ENCODE measurements around the gene ZNF496.
"Not testable (repeated sequence)": the region's sequence is repeated elsewhere in the genome, so short reads cannot be mapped to it uniquely, and the experiment has no call there.

Gene ZNF496

DNA sequence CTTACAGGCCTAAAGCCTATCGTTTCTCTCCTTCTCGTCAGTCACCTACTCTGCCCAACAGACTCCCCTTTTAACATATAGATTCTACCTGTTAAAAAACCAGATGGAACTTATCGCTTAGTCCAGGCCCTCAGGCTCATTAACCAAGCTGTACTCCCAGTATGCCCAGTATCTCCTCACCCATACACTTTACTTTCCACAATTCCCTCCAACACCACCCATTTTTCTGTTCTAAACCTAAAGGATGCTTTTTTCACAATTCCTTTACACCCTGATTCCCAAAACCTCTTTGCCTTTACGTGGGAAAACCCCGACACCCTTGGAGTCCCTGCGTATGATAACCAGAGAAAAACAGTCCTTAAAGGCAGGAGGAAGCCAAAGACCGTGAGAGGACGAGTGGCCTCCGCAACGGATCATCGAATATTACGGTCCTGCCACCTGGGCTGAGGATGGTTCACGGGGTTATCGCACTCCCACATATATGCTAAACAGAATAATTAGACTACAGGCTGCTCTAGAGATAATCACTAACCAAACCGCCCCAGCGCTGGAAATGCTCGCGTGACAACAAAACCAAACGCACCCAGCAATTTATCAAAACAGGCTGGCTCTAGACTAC lies 42.3 kb downstream of the ZNF496 start:
- not testable (repeated sequence) for H3K27me3 ChIP-seq (ENCODE audit: insufficient read depth, low read length, poor library complexity); H3K36me3 ChIP-seq (ENCODE audit: control insufficient read depth, insufficient read depth, low read length); H3K56ac ChIP-seq (ENCODE audit: low read length); H4K8ac ChIP-seq (ENCODE audit: low read depth, low read length); H3K4me3 ChIP-seq (ENCODE audit: low read length); H4K5ac ChIP-seq (ENCODE audit: low read length); DNase-seq; H3K23ac ChIP-seq (ENCODE audit: low read length); H2BK5ac ChIP-seq (ENCODE audit: low read length); H3K79me2 ChIP-seq (ENCODE audit: control insufficient read depth, insufficient read depth, low read length); H3K27ac ChIP-seq (ENCODE audit: low read depth, low read length); H3K4me2 ChIP-seq (ENCODE audit: low read length); H3K4ac ChIP-seq (ENCODE audit: low read depth, low read length); H2AK5ac ChIP-seq (ENCODE audit: low read length); H2BK120ac ChIP-seq (ENCODE audit: low read depth, low read length); H2BK15ac ChIP-seq (replicated peaks; ENCODE audit: low read depth); H3K79me1 ChIP-seq (ENCODE audit: low read length); H3K18ac ChIP-seq (ENCODE audit: low read length); H3K9ac ChIP-seq (ENCODE audit: low read length)
- WGBS (ENCODE audit: extremely low coverage, insufficient coverage, low lambda C conversion rate): no CpG with 5 or more reads among the region's 19 CpGs
- H3K4me1 ChIP-seq (ENCODE audit: control insufficient read depth, low read depth, low read length): peaks cover 17% of the 10 kb centered on the region

DNA sequence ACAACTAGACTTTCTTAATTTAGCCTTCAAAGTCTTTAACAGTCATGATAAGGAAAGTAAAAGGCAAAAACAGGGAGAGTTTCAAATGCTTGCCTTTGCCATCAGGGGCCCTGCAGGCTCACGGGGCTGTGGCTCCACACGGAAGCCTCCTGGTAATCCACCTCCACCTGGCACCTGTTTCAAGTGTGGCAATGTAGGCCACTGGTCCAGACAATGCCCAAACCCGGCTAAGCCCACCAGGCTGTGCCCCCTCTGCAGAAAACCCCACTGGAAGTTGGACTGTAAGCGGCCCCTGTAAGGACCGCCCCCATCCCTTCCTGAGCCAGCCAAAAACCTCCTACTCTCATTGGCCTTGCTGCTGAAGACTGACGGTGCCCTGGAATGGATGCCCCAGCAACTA lies 43.3 kb downstream of the ZNF496 start:
- no peak for DNase-seq
- no peak overlapping the region for H3K56ac ChIP-seq (ENCODE audit: low read length)
- H4K8ac ChIP-seq (ENCODE audit: low read depth, low read length): no peak overlapping the region
- WGBS (ENCODE audit: extremely low coverage, insufficient coverage, low lambda C conversion rate): no CpG with 5 or more reads among the region's 6 CpGs
- H3K4me3 ChIP-seq (ENCODE audit: low read length): no peak overlapping the region
- H3K4me2 ChIP-seq (ENCODE audit: low read length): no peak overlapping the region
- H3K27ac ChIP-seq (ENCODE audit: low read depth, low read length): no peak overlapping the region
- H4K5ac ChIP-seq (ENCODE audit: low read length): no peak overlapping the region
- no peaks in the 10 kb centered on the region for H3K36me3 ChIP-seq (ENCODE audit: control insufficient read depth, insufficient read depth, low read length)
- H3K27me3 ChIP-seq (ENCODE audit: insufficient read depth, low read length, poor library complexity): no peaks in the 10 kb centered on the region
- H3K9ac ChIP-seq (ENCODE audit: low read length): no peak overlapping the region
- no peak overlapping the region for H2BK15ac ChIP-seq (replicated peaks; ENCODE audit: low read depth)
- H3K79me2 ChIP-seq (ENCODE audit: control insufficient read depth, insufficient read depth, low read length): no peaks in the 10 kb centered on the region
- H2BK5ac ChIP-seq (ENCODE audit: low read length): no peak overlapping the region
- no peak overlapping the region for H2AK5ac ChIP-seq (ENCODE audit: low read length)
- H3K79me1 ChIP-seq (ENCODE audit: low read length): no peaks in the 10 kb centered on the region
- H3K23ac ChIP-seq (ENCODE audit: low read length): no peak overlapping the region
- H3K18ac ChIP-seq (ENCODE audit: low read length): no peak overlapping the region
- H3K4ac ChIP-seq (ENCODE audit: low read depth, low read length): no peak overlapping the region
- H3K4me1 ChIP-seq (ENCODE audit: control insufficient read depth, low read depth, low read length): peaks cover 9% of the 10 kb centered on the region
- H2BK120ac ChIP-seq (ENCODE audit: low read depth, low read length): no peak overlapping the region

DNA sequence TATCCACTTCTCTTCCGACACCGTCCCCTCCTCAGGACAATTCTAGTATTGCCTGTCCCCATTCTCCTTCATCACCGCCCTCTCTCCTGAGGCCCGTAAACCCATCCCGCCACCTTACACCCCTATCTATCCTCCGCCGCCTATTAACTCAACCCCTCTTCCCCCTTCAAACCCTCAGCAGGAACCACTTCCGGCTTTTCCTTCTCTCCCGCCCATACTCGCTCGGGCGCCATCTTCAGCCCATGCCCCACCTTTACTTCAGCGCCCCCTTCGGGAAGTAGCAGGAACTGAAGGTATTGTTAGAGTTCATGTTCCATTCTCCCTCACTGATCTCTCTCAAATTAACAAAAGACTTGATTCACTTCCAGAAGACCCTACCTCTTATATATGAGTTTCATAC lies 44.2 kb downstream of the ZNF496 start:
- no peak for DNase-seq
- Histone ChIP-seq H3K4me3 (ENCODE audit: low read length) (no peak overlapping the region), H3K56ac (ENCODE audit: low read length) (no peak overlapping the region), H2BK120ac (ENCODE audit: low read depth, low read length) (no peak overlapping the region), H3K79me1 (ENCODE audit: low read length) (no peaks in the 10 kb centered on the region), H4K8ac (ENCODE audit: low read depth, low read length) (no peak overlapping the region), H3K4me1 (ENCODE audit: control insufficient read depth, low read depth, low read length) (peaks cover 8% of the 10 kb centered on the region), H3K23ac (ENCODE audit: low read length) (no peak overlapping the region), H4K5ac (ENCODE audit: low read length) (no peak overlapping the region), H3K27me3 (ENCODE audit: insufficient read depth, low read length, poor library complexity) (no peaks in the 10 kb centered on the region), H3K9ac (ENCODE audit: low read length) (no peak overlapping the region), H3K18ac (ENCODE audit: low read length) (no peak overlapping the region), H2BK15ac (replicated peaks; ENCODE audit: low read depth) (no peak overlapping the region), H3K4ac (ENCODE audit: low read depth, low read length) (no peak overlapping the region), H2BK5ac (ENCODE audit: low read length) (no peak overlapping the region), H3K79me2 (ENCODE audit: control insufficient read depth, insufficient read depth, low read length) (no peaks in the 10 kb centered on the region), H3K27ac (ENCODE audit: low read depth, low read length) (no peak overlapping the region), H2AK5ac (ENCODE audit: low read length) (no peak overlapping the region), H3K4me2 (ENCODE audit: low read length) (no peak overlapping the region), H3K36me3 (ENCODE audit: control insufficient read depth, insufficient read depth, low read length) (no peaks in the 10 kb centered on the region)
- WGBS (ENCODE audit: extremely low coverage, insufficient coverage, low lambda C conversion rate): no CpG with 5 or more reads among the region's 14 CpGs

DNA sequence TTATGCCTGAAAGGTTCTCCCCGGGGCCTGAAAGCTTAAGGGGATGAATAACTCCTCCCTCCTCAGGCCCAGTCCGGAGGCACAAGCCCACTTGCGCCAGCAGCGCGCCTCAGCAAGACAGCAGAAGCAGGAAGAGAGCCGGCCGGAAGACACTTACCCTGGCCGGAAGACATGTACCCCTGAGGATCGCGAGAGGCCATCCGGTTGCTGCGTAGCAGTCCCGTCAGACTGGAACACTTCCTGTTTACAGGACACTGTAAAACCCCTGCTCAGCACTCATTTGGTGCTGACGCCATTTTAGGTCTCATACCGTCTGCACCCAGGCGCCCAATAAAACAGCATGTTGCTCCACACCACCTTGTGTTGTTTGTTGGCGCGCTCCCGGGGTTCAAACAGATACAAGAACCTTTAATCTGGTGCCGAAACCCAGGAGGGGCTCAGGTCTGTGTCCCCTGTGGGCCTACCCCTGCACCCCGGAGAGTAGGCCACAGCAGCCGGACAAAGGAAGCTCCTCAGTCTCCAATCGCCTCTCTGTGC lies 45.5 kb downstream of the ZNF496 start:
- H4K5ac ChIP-seq (ENCODE audit: low read length): no peak overlapping the region
- H3K56ac ChIP-seq (ENCODE audit: low read length): no peak overlapping the region
- H3K79me1 ChIP-seq (ENCODE audit: low read length): no peaks in the 10 kb centered on the region
- H3K27me3 ChIP-seq (ENCODE audit: insufficient read depth, low read length, poor library complexity): no peaks in the 10 kb centered on the region
- no peak overlapping the region for H3K4me3 ChIP-seq (ENCODE audit: low read length)
- H3K36me3 ChIP-seq (ENCODE audit: control insufficient read depth, insufficient read depth, low read length): no peaks in the 10 kb centered on the region
- H3K9ac ChIP-seq (ENCODE audit: low read length): no peak overlapping the region
- no peak overlapping the region for H3K4ac ChIP-seq (ENCODE audit: low read depth, low read length)
- no peak overlapping the region for H3K4me2 ChIP-seq (ENCODE audit: low read length)
- no peak overlapping the region for H2BK15ac ChIP-seq (replicated peaks; ENCODE audit: low read depth)
- no peak overlapping the region for H3K23ac ChIP-seq (ENCODE audit: low read length)
- no peak overlapping the region for H3K27ac ChIP-seq (ENCODE audit: low read depth, low read length)
- no CpG with 5 or more reads among the region's 23 CpGs for WGBS (ENCODE audit: extremely low coverage, insufficient coverage, low lambda C conversion rate)
- H3K4me1 ChIP-seq (ENCODE audit: control insufficient read depth, low read depth, low read length): no peaks in the 10 kb centered on the region
- no peak for DNase-seq
- no peak overlapping the region for H2AK5ac ChIP-seq (ENCODE audit: low read length)
- no peak overlapping the region for H2BK120ac ChIP-seq (ENCODE audit: low read depth, low read length)
- H3K79me2 ChIP-seq (ENCODE audit: control insufficient read depth, insufficient read depth, low read length): no peaks in the 10 kb centered on the region
- no peak overlapping the region for H3K18ac ChIP-seq (ENCODE audit: low read length)
- no peak overlapping the region for H2BK5ac ChIP-seq (ENCODE audit: low read length)
- no peak overlapping the region for H4K8ac ChIP-seq (ENCODE audit: low read depth, low read length)

DNA sequence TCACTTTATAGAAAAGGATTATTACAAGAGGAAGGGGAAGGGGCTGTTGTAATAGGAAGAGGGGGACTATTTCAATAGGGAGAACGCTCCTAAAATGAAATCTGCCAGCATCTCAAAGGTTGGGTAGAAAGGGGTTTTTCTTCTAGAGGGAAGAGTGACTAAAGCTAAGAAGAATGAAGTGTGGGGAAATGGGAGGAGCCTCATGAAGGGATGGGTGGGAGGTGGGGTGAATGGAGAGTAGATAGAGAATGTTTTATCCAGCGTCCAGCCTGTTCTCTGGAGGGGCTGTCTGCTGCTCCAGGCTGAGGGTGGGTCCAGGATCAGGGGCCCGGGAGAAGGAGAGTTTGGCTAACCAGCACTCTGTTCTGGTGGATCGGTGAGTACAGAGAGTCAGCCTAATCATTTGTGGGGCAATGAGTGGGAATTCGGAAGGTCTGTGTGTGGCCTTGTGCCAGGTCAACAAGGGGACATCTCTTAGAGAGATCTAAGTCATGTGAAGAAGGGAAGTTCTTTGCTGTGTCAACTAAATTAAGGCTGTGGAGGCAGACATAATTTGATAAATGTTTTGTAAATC lies 50.6 kb downstream of the ZNF496 start:
- no CpG with 5 or more reads among the region's 5 CpGs for WGBS (ENCODE audit: extremely low coverage, insufficient coverage, low lambda C conversion rate)
- H2AK5ac ChIP-seq (ENCODE audit: low read length): no peak overlapping the region
- H3K18ac ChIP-seq (ENCODE audit: low read length): no peak overlapping the region
- peak overlapping the region; percentile 9 for H2BK5ac ChIP-seq (ENCODE audit: low read length)
- H3K36me3 ChIP-seq (ENCODE audit: control insufficient read depth, insufficient read depth, low read length): no peaks in the 10 kb centered on the region
- no peak overlapping the region for H2BK15ac ChIP-seq (replicated peaks; ENCODE audit: low read depth)
- no peak overlapping the region for H4K5ac ChIP-seq (ENCODE audit: low read length)
- no peak overlapping the region for H3K4me2 ChIP-seq (ENCODE audit: low read length)
- H3K27me3 ChIP-seq (ENCODE audit: insufficient read depth, low read length, poor library complexity): no peaks in the 10 kb centered on the region
- H3K9ac ChIP-seq (ENCODE audit: low read length): no peak overlapping the region
- H3K4me3 ChIP-seq (ENCODE audit: low read length): no peak overlapping the region
- H3K4me1 ChIP-seq (ENCODE audit: control insufficient read depth, low read depth, low read length): no peaks in the 10 kb centered on the region
- H3K4ac ChIP-seq (ENCODE audit: low read depth, low read length): no peak overlapping the region
- no peaks in the 10 kb centered on the region for H3K79me2 ChIP-seq (ENCODE audit: control insufficient read depth, insufficient read depth, low read length)
- H2BK120ac ChIP-seq (ENCODE audit: low read depth, low read length): no peak overlapping the region
- H3K23ac ChIP-seq (ENCODE audit: low read length): no peak overlapping the region
- DNase-seq: peak; percentile 45
- no peak overlapping the region for H4K8ac ChIP-seq (ENCODE audit: low read depth, low read length)
- peak overlapping the region; percentile 44 for H3K56ac ChIP-seq (ENCODE audit: low read length)
- no peak overlapping the region for H3K27ac ChIP-seq (ENCODE audit: low read depth, low read length)
- no peaks in the 10 kb centered on the region for H3K79me1 ChIP-seq (ENCODE audit: low read length)

DNA sequence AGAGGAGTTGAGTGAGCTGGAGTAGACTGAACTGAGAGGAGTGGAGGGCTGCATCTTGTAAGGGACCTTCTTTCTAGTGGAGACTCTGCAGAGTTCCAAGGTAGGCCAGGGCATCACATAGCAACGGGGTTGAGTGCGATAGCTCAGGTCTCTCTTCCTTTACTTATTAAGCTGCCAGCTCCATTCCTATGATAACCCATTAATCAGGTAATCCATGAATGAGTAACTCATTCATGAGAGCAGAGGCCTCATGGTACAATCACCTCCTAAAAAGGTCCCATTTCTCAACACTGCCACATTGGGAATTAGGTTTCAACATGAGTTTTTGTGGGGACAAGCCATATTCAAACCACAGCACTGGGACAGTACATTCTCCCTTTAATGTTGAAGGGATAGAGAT lies 54.5 kb downstream of the ZNF496 start:
- no peaks in the 10 kb centered on the region for H3K27me3 ChIP-seq (ENCODE audit: insufficient read depth, low read length, poor library complexity)
- H4K8ac ChIP-seq (ENCODE audit: low read depth, low read length): no peak overlapping the region
- no peak overlapping the region for H2AK5ac ChIP-seq (ENCODE audit: low read length)
- DNase-seq: no peak
- H3K56ac ChIP-seq (ENCODE audit: low read length): no peak overlapping the region
- H3K4me3 ChIP-seq (ENCODE audit: low read length): no peak overlapping the region
- H3K4me1 ChIP-seq (ENCODE audit: control insufficient read depth, low read depth, low read length): no peaks in the 10 kb centered on the region
- H3K4ac ChIP-seq (ENCODE audit: low read depth, low read length): no peak overlapping the region
- no peaks in the 10 kb centered on the region for H3K36me3 ChIP-seq (ENCODE audit: control insufficient read depth, insufficient read depth, low read length)
- H2BK15ac ChIP-seq (replicated peaks; ENCODE audit: low read depth): no peak overlapping the region
- H3K79me1 ChIP-seq (ENCODE audit: low read length): no peaks in the 10 kb centered on the region
- H3K23ac ChIP-seq (ENCODE audit: low read length): no peak overlapping the region
- WGBS (ENCODE audit: extremely low coverage, insufficient coverage, low lambda C conversion rate): no CpG with 5 or more reads among the region's 2 CpGs
- H2BK120ac ChIP-seq (ENCODE audit: low read depth, low read length): no peak overlapping the region
- H3K79me2 ChIP-seq (ENCODE audit: control insufficient read depth, insufficient read depth, low read length): no peaks in the 10 kb centered on the region
- H2BK5ac ChIP-seq (ENCODE audit: low read length): no peak overlapping the region
- no peak overlapping the region for H3K27ac ChIP-seq (ENCODE audit: low read depth, low read length)
- no peak overlapping the region for H3K9ac ChIP-seq (ENCODE audit: low read length)
- H3K4me2 ChIP-seq (ENCODE audit: low read length): no peak overlapping the region
- H4K5ac ChIP-seq (ENCODE audit: low read length): no peak overlapping the region
- H3K18ac ChIP-seq (ENCODE audit: low read length): no peak overlapping the region

Data from mesendoderm (in vitro differentiated cells).